RWPE1 (cell line): ENCODE results near the gene TACR1.

Experiments
- CTCF ChIA-PET: fragments of 350-600 bp; sonication (Branson Sonifier 250); formaldehyde crosslinking; extraction: SDS; loops from one replicate; lab custom pipeline; 2021; lab: Yijun Ruan, JAX
- POLR2A ChIA-PET: fragments of 400-600 bp; formaldehyde crosslinking; extraction: SDS; loops from one replicate; lab custom pipeline; 2020; ENCODE audit warnings: antibody characterized with exemption; ENCODE audit not compliant: low non-redundant PET; lab: Yijun Ruan, JAX
- DNase-seq: peaks from one replicate; pipeline ENCODE4 v3.0.0; 2012; ENCODE audit warnings: low spot score
- H3K27ac ChIP-seq: fragments of 450-650 bp; 2 replicates; pipeline ENCODE4 v1.5.1; 2017
- CTCF ChIP-seq: fragments of 450-650 bp; conservative IDR thresholded peaks from 2 replicates; pipeline ENCODE4 v1.5.1; 2017; ENCODE audit warnings: low read depth, mild to moderate bottlenecking

Gene TACR1

GRCh38 chr2:75186821-75187220 is 12.5 kb downstream of the TACR1 start:
- CTCF ChIA-PET, result interaction anchor here (0.6 kb wide), 1 partner anchor 382 kb away, joined by 3 read pairs; no protein-coding TSS in a partner anchor
- no peak overlapping the region for H3K27ac ChIP-seq
- POLR2A ChIA-PET, result no interaction called here
- no peak for DNase-seq
- TF ChIP-seq CTCF, result no peak

- no peak for TF ChIP-seq CTCF
- H3K27ac ChIP-seq, result no peak overlapping the region
- ChIA-PET POLR2A (no interaction called here), CTCF (interaction anchor here (0.6 kb wide), 1 partner anchor 22 kb away, joined by 3 read pairs; no protein-coding TSS in a partner anchor)
- no peak for DNase-seq
Measured at GRCh38 chr2:75182606-75183005, 16.7 kb downstream of the TACR1 start.

- DNase-seq, result no peak
- ChIA-PET POLR2A (no interaction called here), CTCF (no interaction called here)
- H3K27ac ChIP-seq, result no peak overlapping the region
- TF ChIP-seq CTCF, result no peak
Measured at GRCh38 chr2:75180476-75180875, 18.8 kb downstream of the TACR1 start.

- POLR2A ChIA-PET, result no interaction called here
- no peak for TF ChIP-seq CTCF
- DNase-seq, result no peak
- H3K27ac ChIP-seq, result no peak overlapping the region
- CTCF ChIA-PET, result no interaction called here
Measured at GRCh38 chr2:75177427-75177826, 21.9 kb downstream of the TACR1 start.

- no peak overlapping the region for H3K27ac ChIP-seq
- ChIA-PET POLR2A (no interaction called here), CTCF (no interaction called here)
- no peak for DNase-seq
- no peak for TF ChIP-seq CTCF
Measured at GRCh38 chr2:75175456-75175855, 23.9 kb downstream of the TACR1 start.

- no peak for DNase-seq
- CTCF ChIA-PET, result no interaction called here
Measured at GRCh38 chr2:75174981-75175380, 24.3 kb downstream of the TACR1 start.

More at GRCh38 chr2:75174981-75175380, 24.3 kb downstream of the TACR1 start:
- no peak for TF ChIP-seq CTCF
- H3K27ac ChIP-seq, result no peak overlapping the region
- POLR2A ChIA-PET, result no interaction called here
